Sciatic nerve (tissue), 2 donors: ENCODE data around the gene PRR5. TPM values are rescaled to one million over a fixed set of nuclear protein-coding genes. Genes with fewer than 3 reads are reported as not detected.

ENCODE experiments used
- ATAC-seq: fragments of 200-7000 bp; cut with Tn5 transposase; one replicate; pipeline ENCODE4 v1.9.1; 2020; ENCODE audit warnings: mild to moderate bottlenecking, moderate library complexity
- DNase-seq: peaks from one replicate; pipeline ENCODE4 v3.0.0-alpha.2; 2020; ENCODE audit warnings: low spot score
- intact Hi-C: fragments of 100-400 bp; cut with DNase I; formaldehyde crosslinking; loops from one replicate; pipeline ENCODE4 v1.14.2; 2022
- total RNA-seq: library from RNA; stranded (reverse); fragmentation: NEBNext Ultra II Directional; extraction: Animal tissue kit (Norgen Biotek cat#: 25700); gene quantifications from one replicate; pipeline ENCODE4 v1.2.1, GENCODE V29; 2021
- donor health status: DM: no; HTN: no; CAD: no.
- donor health status: DM: no; HTN: no; CAD: no.

Gene PRR5
- total RNA-seq, 1 donor from 2014 or later: 33.7 TPM

DNA sequence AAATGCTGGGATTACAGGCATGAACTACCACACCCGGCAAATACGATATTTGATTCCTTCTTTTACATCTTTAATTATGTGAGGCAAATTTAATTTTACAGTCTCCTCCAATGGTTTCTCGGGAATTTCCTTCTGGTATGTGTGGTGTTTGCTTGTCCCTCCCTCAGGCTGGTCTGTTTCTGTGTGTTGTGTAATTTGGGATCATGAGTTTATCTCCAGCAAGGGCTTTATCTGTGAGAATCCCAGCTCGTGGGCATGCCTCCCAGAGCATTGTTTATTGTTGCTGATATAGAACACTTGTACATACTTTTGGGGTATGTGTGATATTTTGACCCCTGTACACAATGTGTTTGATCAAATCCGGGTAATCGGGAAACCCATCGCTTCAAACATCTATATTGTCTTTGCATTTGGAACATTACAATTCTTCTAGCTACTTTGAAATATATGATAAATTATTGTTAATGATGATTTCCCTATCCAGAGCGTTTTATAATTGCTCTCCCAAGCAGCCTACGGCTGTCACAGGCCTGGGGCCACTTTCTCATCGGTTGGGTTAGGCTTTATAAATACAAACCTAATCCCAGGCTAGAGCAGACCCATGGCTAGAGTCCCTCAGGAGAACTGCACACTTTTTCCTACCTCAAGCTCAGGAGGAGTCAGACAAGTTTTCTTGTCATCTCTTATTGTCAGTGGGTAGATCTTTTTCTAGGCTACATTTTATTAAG, 15.0 kb upstream of the PRR5 start:
- intact Hi-C loops: no loop called here

GRCh38 chr22:44689173-44689572, 12.8 kb upstream of the PRR5 start:
- intact Hi-C loops: no loop called here
- ATAC-seq: no peak

More for the DNA sequence above, 15.0 kb upstream of the PRR5 start:
- DNase-seq (no peak), ATAC-seq (no peak)

GRCh38 chr22:44689915-44690524, 12.0 kb upstream of the PRR5 start:
- intact Hi-C loops: loop anchor here (5.0 kb wide), 1 partner anchor 1797 kb away; no protein-coding TSS in a partner anchor
- DNase-seq (no peak), ATAC-seq (no peak)

More at GRCh38 chr22:44689173-44689572, 12.8 kb upstream of the PRR5 start:
- DNase-seq: no peak

DNA sequence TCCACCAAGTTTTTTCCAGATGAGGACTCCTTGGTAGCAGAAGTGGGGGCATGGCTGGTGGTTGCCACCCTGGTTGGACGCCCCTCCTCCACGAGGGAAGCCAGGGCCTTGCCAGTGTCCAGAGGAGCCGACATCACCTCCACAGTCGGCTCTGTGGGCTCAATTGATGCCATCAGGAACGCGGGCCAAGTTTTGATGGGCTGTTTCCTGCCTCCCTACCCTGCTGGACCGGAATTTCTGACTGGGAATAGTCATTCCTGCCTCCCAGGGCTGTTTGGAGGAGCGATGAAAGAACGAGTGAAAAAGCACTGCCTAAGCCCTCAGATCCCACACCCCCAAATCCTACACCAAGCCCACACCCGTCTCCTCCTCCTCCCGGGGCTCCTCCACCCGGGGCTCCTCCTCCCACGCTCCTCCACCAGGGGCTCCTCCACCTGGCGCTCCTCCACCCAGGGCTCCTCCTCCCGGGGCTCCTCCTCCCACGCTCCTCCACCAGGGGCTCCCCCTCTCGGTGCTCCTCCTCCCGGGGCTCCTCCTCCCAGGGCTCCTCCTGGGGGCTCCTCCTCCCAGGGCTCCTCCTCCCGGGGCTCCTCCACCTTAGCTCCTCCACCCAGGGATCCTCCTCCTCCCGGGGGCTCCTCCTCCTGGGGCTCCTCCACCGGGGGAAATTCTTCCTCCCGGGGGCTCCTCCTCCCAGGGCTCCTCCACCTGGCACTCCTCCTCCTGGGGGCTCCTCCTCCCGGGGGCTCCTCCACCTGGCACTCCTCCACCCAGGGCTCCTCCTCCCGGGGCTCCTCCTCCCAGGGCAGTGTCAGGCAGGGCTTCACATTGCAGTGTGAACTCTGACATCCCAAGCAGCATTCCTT, 10.0 kb upstream of the PRR5 start:
- ATAC-seq: peak; percentile 23
- intact Hi-C loops: loop anchor here (5.0 kb wide), 1 partner anchor 1795 kb away; no protein-coding TSS in a partner anchor
- DNase-seq: no peak

- intact Hi-C loops: loop anchor here (5.0 kb wide), 1 partner anchor 1795 kb away; no protein-coding TSS in a partner anchor
- ATAC-seq (no peak), DNase-seq (no peak)
These were observed 9.4 kb upstream of the PRR5 start for GRCh38 chr22:44692662-44693007.

GRCh38 chr22:44693145-44693544, 8.9 kb upstream of the PRR5 start:
- DNase-seq (no peak), ATAC-seq (no peak)
- intact Hi-C loops: loop anchor here (5.0 kb wide), 1 partner anchor 1794 kb away; no protein-coding TSS in a partner anchor

DNA sequence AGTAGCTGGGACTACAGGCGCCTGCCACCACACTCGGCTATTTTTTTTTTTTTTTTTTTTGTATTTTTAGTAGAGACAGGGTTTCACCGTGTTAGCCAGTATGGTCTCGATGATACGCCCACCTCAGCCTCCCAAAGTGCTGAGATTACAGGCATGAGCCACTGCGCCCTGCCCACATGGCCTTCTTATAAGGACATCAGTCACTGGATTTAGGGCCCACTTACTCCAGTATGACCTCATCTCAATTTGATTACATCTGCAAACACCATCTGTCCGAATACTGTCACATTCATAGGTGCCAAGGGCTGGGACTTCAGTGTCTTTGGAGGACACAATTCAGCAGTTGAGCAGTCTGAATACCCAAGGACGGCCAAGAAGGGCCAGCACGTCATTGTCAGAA, 8.2 kb upstream of the PRR5 start:
- intact Hi-C loops: loop anchor here (5.0 kb wide), 1 partner anchor 1794 kb away; no protein-coding TSS in a partner anchor
- DNase-seq: no peak
- no peak for ATAC-seq

- peak; percentile 70 for ATAC-seq
- peak; percentile 90 for DNase-seq
- intact Hi-C loops: loop anchor here (5.0 kb wide), 1 partner anchor 40 kb away; no protein-coding TSS in a partner anchor
These were observed 4.4 kb upstream of the PRR5 start for GRCh38 chr22:44697423-44698141.

GRCh38 chr22:44698531-44699421, 3.2 kb upstream of the PRR5 start:
- DNase-seq (peak; percentile 79), ATAC-seq (peak; percentile 68)
- intact Hi-C loops: loop anchor here (5.0 kb wide), 1 partner anchor 39 kb away; no protein-coding TSS in a partner anchor

- ATAC-seq: no peak
- no peak for DNase-seq
- intact Hi-C loops: no loop called here
These were observed 1.5 kb upstream of the PRR5 start for GRCh38 chr22:44700456-44700855.

DNA sequence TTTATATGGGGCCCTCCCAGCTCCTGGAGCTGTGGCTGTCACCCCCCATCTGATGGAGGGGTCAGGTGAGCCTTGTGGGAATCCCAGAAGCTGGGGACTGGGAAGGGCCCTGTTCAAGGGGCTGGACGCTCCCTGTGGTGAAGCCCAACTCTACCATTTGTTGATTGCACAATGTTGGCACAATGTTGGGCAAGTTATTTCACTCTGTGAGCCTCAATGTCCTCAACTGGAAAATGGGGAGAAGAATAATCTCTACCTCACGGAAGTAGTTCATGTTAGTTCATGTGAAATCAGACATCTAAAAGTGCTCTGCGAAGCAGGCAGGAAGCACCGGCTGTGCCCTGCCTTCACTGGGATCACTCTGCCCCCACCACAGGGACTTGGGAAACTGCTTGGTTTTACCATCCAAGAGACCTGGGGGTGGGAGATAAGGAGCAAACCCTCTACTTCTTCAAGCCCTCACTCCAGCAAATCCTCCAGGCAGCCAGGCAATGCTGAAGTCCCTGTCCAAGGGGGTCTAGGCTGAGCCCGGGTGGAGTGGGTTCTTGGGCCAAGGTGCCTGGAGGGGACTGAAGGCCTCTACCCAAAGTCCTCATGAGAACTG, 715 bp upstream of the PRR5 start:
- ATAC-seq (no peak), DNase-seq (no peak)
- intact Hi-C loops: no loop called here

GRCh38 chr22:44702479-44703198, 635 bp downstream of the PRR5 start:
- ATAC-seq (no peak), DNase-seq (peak; percentile 66)
- intact Hi-C loops: no loop called here

DNA sequence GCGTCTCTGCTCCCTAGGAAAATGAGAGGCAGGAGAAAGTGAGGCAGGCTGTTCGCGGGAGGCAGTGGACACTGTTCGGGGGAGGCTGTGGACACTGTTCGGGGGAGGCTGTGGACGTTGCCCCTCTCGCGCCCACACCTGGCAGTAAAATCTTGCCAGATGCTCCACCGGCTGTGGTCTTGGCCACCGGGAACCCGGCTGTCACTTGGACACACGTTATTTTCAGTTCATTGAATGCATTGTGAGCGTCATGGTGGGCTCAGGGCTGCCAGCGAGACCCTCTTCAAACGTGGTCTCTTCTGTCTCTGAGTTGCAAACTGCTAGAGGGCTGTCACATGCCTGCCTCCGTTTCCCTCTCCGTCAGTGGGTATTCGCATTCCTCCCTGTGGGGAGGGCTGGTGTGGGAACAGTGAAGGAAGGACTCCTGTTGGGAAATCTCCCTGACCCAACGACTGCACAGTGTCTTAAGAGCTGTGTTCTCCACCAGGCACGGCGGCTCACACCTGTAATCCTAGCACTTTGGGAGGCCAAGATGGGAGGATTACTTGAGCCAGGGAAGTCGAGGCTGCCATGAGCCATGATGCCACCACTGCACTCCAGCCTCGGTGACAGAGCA, 1.4 kb downstream of the PRR5 start:
- DNase-seq (no peak), ATAC-seq (no peak)
- intact Hi-C loops: no loop called here

GRCh38 chr22:44704159-44705021, 2.4 kb downstream of the PRR5 start:
- ATAC-seq (no peak), DNase-seq (no peak)

DNA sequence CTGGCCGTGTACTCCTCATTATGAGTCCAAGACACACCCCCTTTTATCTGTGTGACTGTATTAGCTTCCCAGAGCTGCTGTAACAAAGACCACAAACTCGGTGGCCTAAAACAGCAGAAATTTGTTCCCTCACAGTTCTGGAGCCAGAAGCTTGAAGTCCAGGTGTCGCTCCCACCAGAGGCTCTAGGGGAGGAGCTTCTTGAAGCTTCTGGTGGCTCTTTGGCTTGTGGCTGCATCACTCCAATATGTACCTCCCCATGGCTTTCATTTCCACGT, 3.0 kb downstream of the PRR5 start:
- intact Hi-C loops: no loop called here
- DNase-seq (no peak), ATAC-seq (no peak)

More at GRCh38 chr22:44704159-44705021, 2.4 kb downstream of the PRR5 start:
- intact Hi-C loops: no loop called here

- no peak for ATAC-seq
- intact Hi-C loops: no loop called here
- no peak for DNase-seq
These were observed 4.5 kb downstream of the PRR5 start for GRCh38 chr22:44706488-44706887.
